IPS-18a (cell line): ENCODE data around the gene WDFY4.

Experiments
- H3K27ac ChIP-seq: one replicate; pipeline ENCODE4 v1.5.1; 2013; ENCODE audit warnings: low read length
- H3K27me3 ChIP-seq: one replicate; pipeline ENCODE4 v1.6.1; 2013; ENCODE audit warnings: mild to moderate bottlenecking, low read length; ENCODE audit not compliant: control insufficient read depth, insufficient read depth
- H3K36me3 ChIP-seq: one replicate; pipeline ENCODE4 v1.6.1; 2013; ENCODE audit warnings: low read depth, low read length; ENCODE audit not compliant: control insufficient read depth
- H3K4me1 ChIP-seq: one replicate; pipeline ENCODE4 v1.6.1; 2013; ENCODE audit warnings: low read depth, low read length; ENCODE audit not compliant: control insufficient read depth
- H3K4me3 ChIP-seq: one replicate; pipeline ENCODE4 v1.5.1; 2013; ENCODE audit warnings: low read length
- H3K9ac ChIP-seq: one replicate; pipeline ENCODE4 v1.6.1; 2013; ENCODE audit warnings: mild to moderate bottlenecking, low read length, moderate library complexity
- H3K9me3 ChIP-seq: one replicate; pipeline ENCODE4 v1.6.1; 2013; ENCODE audit warnings: low read depth, low read length; ENCODE audit not compliant: control insufficient read depth

Gene WDFY4

GRCh38 chr10:48807791-48808470 lies 123.3 kb downstream of the WDFY4 start:
- Histone ChIP-seq H3K27ac (no peak overlapping the region), H3K9me3 (no peaks in the 10 kb centered on the region), H3K9ac (no peak overlapping the region), H3K4me3 (no peak overlapping the region), H3K4me1 (no peaks in the 10 kb centered on the region), H3K27me3 (no peaks in the 10 kb centered on the region), H3K36me3 (no peaks in the 10 kb centered on the region)

DNA sequence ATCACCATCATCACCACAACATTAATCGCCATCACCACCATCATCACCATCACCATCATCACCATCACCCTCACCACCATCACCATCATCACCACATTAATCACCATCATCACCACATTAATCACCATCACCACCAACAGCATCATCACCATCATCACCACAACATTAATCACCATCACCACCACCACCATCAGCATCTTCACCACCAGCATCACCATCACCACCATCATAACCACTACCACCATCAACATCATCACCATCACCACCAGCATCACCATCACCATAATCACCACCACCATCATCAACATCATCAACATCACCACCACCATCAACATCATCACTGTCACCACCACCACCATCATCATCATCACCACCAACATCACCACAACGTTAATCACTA lies 124.6 kb downstream of the WDFY4 start:
- Histone ChIP-seq H3K9ac (no peak overlapping the region), H3K4me1 (no peaks in the 10 kb centered on the region), H3K36me3 (no peaks in the 10 kb centered on the region), H3K9me3 (no peaks in the 10 kb centered on the region), H3K27me3 (no peaks in the 10 kb centered on the region), H3K4me3 (no peak overlapping the region), H3K27ac (no peak overlapping the region)

DNA sequence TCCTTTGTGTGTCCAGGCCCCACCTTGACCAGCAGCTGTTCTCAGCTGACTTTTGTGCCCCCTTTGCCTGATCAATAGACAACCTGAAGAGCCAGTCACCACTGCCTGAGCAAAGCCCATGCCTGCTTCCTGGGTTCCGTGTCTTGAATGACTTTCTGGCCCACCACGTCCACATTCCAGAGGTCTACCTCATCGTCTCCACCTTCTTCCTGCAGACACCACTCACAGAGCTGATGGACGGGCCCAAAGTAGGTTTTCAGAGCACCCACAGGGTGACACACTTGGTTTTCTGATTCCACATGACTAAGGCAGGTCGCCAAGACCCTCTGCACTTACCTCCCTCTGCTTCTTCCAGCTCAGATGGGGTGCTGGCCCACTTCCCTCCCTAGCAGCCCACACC lies 126.8 kb downstream of the WDFY4 start:
- Histone ChIP-seq H3K9me3 (no peaks in the 10 kb centered on the region), H3K4me1 (no peaks in the 10 kb centered on the region), H3K27me3 (no peaks in the 10 kb centered on the region), H3K27ac (no peak overlapping the region), H3K36me3 (no peaks in the 10 kb centered on the region), H3K9ac (no peak overlapping the region), H3K4me3 (no peak overlapping the region)

DNA sequence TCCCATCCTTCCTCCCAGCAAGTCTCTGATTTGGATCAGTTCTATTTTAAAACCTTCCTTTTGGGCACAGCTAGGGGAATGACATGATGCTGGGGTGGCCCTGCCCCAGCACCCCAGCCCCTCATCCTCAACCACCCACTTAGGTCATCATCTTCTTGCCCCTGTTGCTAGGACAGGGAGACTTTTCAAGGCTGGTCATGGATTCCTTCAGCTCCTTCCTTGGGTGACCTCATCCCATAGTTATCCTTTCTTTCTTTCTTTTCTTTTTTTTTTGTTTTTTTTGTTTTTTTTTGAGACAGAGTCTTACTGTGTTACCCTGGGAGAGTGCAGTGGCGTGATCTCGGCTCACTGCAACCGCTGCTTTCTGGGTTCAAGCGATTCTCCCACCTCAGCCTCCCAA lies 127.2 kb downstream of the WDFY4 start:
- H3K9ac ChIP-seq: no peak overlapping the region
- no peaks in the 10 kb centered on the region for H3K36me3 ChIP-seq
- no peak overlapping the region for H3K27ac ChIP-seq
- no peak overlapping the region for H3K4me3 ChIP-seq
- no peaks in the 10 kb centered on the region for H3K9me3 ChIP-seq
- no peaks in the 10 kb centered on the region for H3K27me3 ChIP-seq
- H3K4me1 ChIP-seq: no peaks in the 10 kb centered on the region

GRCh38 chr10:48813291-48813690 lies 128.6 kb downstream of the WDFY4 start:
- H3K9me3 ChIP-seq: no peaks in the 10 kb centered on the region
- no peaks in the 10 kb centered on the region for H3K36me3 ChIP-seq
- H3K9ac ChIP-seq: no peak overlapping the region
- no peak overlapping the region for H3K4me3 ChIP-seq
- H3K4me1 ChIP-seq: no peaks in the 10 kb centered on the region
- no peaks in the 10 kb centered on the region for H3K27me3 ChIP-seq
- H3K27ac ChIP-seq: no peak overlapping the region

DNA sequence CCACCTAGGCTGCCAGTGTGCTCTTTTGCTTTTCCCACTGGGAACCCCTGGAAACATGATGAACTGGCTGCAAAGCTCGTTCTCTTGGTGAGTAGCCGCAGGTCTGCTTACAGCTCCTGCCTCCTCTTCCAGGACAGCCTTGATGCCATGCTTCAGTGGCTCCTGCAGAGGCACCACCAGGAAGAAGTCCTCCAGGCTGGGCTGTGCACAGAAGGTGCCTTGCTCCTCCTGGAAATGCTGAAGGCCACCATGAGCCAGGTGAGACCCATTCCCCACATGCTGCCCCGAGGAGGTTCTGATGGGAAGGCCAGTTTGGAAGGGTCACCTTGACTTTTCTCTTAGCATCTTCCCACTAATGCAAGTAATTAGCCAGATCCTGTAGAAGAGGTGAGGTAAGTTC lies 129.2 kb downstream of the WDFY4 start:
- H3K4me3 ChIP-seq: no peak overlapping the region
- H3K9ac ChIP-seq: no peak overlapping the region
- H3K9me3 ChIP-seq: no peaks in the 10 kb centered on the region
- no peak overlapping the region for H3K27ac ChIP-seq
- H3K36me3 ChIP-seq: no peaks in the 10 kb centered on the region
- no peaks in the 10 kb centered on the region for H3K27me3 ChIP-seq
- no peaks in the 10 kb centered on the region for H3K4me1 ChIP-seq

DNA sequence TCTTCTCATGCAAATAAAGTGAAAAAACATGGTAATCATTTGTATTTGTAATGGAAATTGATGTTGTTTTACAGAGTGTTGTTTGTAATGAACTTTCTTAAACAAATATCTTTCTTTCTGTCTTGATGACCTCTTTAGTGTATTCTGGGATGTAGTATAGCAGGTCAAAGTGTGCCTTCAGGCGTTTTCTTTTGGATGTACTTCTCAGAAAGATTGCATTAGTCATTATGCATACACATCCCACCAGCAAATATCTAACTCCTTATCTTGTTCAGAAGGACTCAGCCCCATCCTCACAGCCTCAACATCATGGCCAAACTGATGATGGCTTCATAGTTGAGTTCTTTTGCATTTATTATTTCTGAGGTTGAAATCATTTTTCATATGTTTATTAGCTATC lies 130.3 kb downstream of the WDFY4 start:
- no peaks in the 10 kb centered on the region for H3K9me3 ChIP-seq
- no peak overlapping the region for H3K4me3 ChIP-seq
- no peaks in the 10 kb centered on the region for H3K27me3 ChIP-seq
- no peak overlapping the region for H3K27ac ChIP-seq
- no peaks in the 10 kb centered on the region for H3K4me1 ChIP-seq
- H3K36me3 ChIP-seq: no peaks in the 10 kb centered on the region
- no peak overlapping the region for H3K9ac ChIP-seq

GRCh38 chr10:48817141-48817540 lies 132.5 kb downstream of the WDFY4 start:
- no peak overlapping the region for H3K9ac ChIP-seq
- H3K4me3 ChIP-seq: no peak overlapping the region
- H3K27me3 ChIP-seq: no peaks in the 10 kb centered on the region
- no peaks in the 10 kb centered on the region for H3K9me3 ChIP-seq
- H3K27ac ChIP-seq: no peak overlapping the region
- no peaks in the 10 kb centered on the region for H3K36me3 ChIP-seq
- H3K4me1 ChIP-seq: no peaks in the 10 kb centered on the region

DNA sequence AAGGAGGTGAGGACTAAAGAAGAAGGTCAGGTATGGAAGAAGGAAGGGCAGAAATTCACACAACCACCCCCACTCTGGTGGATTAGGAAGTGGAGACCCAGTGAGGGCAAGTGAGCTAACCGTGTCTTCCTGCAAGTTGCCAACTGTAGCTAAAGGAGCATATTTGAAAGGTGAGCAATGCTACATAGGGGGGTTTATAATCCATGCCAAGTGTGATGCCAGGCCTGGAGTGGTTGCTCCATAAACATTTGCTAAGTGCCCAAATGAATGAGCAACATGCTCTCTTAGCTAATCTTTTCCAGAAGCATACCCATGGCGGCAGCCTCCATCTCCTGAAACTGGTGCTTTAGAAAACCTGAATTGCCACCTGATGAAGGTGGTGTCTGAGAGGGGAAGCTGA lies 133.4 kb downstream of the WDFY4 start:
- Histone ChIP-seq H3K9me3 (no peaks in the 10 kb centered on the region), H3K4me1 (no peaks in the 10 kb centered on the region), H3K36me3 (no peaks in the 10 kb centered on the region), H3K27ac (no peak overlapping the region), H3K27me3 (no peaks in the 10 kb centered on the region), H3K9ac (no peak overlapping the region), H3K4me3 (no peak overlapping the region)

DNA sequence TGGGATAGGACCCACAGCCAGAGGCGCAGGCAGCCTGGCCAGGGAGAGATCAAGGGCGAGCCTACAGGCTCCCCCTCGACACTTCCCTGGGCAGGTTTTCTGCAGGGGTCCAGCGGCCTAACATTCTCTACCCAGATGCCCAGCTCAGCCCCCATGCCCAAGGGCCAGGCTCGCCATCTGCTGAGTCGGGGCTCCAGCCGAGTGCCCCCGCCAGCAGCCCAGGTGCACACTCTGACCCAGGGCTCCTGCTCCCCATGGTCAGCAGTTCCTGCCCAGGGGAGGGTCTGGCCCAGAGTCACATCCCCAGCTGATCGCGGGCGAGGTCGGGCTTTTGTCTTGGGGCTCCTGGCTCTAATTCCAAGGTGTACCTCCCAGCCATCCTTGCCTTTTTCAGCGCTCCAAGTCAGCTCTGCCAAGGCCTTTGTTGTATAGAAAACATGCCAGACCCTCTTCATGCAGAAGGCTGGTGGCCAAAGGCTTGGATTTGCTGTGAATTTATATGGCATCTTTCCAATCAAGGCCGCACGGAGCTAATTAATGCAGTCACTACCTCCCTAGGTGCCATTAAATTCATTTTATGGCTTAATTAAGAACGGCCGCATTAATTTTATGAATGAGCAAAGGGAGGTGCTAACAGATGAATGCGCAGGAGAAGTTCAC lies 134.3 kb downstream of the WDFY4 start:
- no peaks in the 10 kb centered on the region for H3K4me1 ChIP-seq
- H3K27me3 ChIP-seq: no peaks in the 10 kb centered on the region
- H3K27ac ChIP-seq: no peak overlapping the region
- no peak overlapping the region for H3K9ac ChIP-seq
- H3K36me3 ChIP-seq: no peaks in the 10 kb centered on the region
- H3K4me3 ChIP-seq: no peak overlapping the region
- no peaks in the 10 kb centered on the region for H3K9me3 ChIP-seq

DNA sequence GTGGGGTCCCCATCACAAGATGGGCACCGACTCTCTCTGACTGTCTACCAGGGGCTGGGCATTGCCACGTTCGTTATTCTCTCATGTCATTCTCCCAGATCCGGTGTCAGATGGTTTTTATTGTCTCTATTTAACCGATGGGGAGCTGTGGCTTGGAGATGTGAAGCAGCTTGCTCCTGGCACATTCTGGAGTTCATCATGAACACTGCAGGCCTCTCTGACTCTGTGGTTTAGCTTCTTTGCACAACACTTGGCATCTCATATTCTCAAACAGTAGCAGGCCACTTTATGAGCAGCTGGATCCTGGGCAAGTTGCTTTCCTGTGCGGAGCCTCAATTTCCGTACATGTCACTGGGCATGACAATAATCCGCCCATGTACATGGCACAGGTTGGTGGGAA lies 135.1 kb downstream of the WDFY4 start:
- no peaks in the 10 kb centered on the region for H3K4me1 ChIP-seq
- no peak overlapping the region for H3K4me3 ChIP-seq
- H3K27ac ChIP-seq: no peak overlapping the region
- no peaks in the 10 kb centered on the region for H3K36me3 ChIP-seq
- H3K9me3 ChIP-seq: no peaks in the 10 kb centered on the region
- no peaks in the 10 kb centered on the region for H3K27me3 ChIP-seq
- H3K9ac ChIP-seq: no peak overlapping the region

DNA sequence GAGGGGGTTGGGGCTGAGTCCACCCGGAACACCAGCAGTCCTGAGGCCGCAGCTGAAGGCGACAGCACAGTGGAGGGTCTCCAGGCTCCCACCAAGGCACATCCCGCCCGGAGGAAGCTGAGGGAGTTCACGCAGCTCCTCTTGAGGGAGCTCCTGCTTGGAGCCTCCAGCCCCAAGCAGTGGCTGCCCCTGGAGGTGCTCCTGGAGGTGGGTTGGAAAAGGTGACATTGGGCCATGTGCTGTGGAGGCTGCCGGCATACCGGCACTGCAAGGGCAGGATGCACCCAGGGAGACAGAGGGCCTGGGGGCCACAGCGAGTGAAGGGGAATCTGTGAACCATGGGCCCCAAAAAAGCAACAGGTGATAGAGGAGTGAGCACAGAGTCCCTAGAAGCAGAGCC lies 135.6 kb downstream of the WDFY4 start:
- Histone ChIP-seq H3K27me3 (no peaks in the 10 kb centered on the region), H3K27ac (no peak overlapping the region), H3K4me1 (no peaks in the 10 kb centered on the region), H3K4me3 (no peak overlapping the region), H3K36me3 (no peaks in the 10 kb centered on the region), H3K9ac (no peak overlapping the region), H3K9me3 (no peaks in the 10 kb centered on the region)
